ENCODE data around the gene SYT9.
"Not testable (repeated sequence)": the region's sequence is repeated elsewhere in the genome, so short reads cannot be mapped to it uniquely, and the experiment has no call there.

The SYT9 gene

DNA sequence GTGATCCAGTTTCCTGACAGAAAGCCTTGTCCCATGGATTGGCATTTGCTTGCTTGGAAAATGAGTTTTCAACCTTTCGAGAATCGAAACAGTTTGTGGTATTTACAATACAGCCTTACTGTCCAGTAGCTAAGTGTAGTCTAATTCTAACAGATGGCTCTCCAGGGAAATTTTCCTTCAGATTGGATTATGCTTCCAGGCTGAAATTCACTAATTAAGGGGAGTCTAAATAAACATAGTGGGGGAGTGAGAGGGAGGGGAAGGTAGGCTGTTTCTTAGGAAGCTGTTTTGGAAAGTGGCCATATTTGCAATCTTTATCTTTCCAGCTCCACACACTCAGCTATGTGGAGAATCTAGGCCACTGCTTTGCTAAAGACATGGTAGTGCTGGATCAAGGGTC lies 81.3 kb downstream of the SYT9 start:
- TF ChIP-seq, protein P1, sequence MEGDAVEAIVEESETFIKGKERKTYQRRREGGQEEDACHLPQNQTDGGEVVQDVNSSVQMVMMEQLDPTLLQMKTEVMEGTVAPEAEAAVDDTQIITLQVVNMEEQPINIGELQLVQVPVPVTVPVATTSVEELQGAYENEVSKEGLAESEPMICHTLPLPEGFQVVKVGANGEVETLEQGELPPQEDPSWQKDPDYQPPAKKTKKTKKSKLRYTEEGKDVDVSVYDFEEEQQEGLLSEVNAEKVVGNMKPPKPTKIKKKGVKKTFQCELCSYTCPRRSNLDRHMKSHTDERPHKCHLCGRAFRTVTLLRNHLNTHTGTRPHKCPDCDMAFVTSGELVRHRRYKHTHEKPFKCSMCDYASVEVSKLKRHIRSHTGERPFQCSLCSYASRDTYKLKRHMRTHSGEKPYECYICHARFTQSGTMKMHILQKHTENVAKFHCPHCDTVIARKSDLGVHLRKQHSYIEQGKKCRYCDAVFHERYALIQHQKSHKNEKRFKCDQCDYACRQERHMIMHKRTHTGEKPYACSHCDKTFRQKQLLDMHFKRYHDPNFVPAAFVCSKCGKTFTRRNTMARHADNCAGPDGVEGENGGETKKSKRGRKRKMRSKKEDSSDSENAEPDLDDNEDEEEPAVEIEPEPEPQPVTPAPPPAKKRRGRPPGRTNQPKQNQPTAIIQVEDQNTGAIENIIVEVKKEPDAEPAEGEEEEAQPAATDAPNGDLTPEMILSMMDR (IDR thresholded peaks at IDR 0.05; ENCODE audit: low read depth, low read length): no peak
- DNase-seq (ENCODE audit: low read depth): no peak
- H3K4me3 ChIP-seq (ENCODE audit: low read depth, low read length): no peak overlapping the region

DNA sequence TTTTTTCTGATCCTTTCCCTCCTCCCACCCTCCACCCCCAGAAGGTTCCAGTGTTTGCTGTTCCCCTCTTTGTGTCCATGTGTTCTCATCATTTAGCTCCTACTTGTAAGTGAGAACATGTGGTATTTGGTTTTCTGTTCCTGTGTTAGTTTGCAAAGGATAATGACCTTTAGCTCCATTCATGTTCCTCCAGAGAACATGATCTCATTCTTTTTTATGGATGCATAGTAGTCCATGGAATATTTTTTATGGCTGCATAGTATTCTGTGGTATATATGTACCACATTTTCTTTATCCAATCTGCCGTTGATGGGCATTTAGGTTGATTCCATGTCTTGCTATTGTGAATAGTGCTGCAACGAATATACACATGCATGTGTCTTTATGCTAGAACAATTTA lies 83.7 kb downstream of the SYT9 start:
- DNase-seq (ENCODE audit: low read depth); H3K4me3 ChIP-seq (ENCODE audit: low read depth, low read length): not testable (repeated sequence)

- H3K4me3 ChIP-seq (ENCODE audit: low read depth, low read length): no peak overlapping the region
- DNase-seq (ENCODE audit: low read depth): no peak
- TF ChIP-seq MAX (IDR thresholded peaks at IDR 0.05; ENCODE audit: low read depth, low read length) (no peak), MYC (IDR thresholded peaks at IDR 0.05; ENCODE audit: low read depth, low read length) (no peak), POLR2A (IDR thresholded peaks at IDR 0.05; ENCODE audit: extremely low read depth, insufficient read length) (no peak)
- TF ChIP-seq, protein P1 (IDR thresholded peaks at IDR 0.05; ENCODE audit: low read depth, low read length): no peak
Observed at GRCh38 chr11:7341551-7341950, 89.8 kb downstream of the SYT9 start.

DNA sequence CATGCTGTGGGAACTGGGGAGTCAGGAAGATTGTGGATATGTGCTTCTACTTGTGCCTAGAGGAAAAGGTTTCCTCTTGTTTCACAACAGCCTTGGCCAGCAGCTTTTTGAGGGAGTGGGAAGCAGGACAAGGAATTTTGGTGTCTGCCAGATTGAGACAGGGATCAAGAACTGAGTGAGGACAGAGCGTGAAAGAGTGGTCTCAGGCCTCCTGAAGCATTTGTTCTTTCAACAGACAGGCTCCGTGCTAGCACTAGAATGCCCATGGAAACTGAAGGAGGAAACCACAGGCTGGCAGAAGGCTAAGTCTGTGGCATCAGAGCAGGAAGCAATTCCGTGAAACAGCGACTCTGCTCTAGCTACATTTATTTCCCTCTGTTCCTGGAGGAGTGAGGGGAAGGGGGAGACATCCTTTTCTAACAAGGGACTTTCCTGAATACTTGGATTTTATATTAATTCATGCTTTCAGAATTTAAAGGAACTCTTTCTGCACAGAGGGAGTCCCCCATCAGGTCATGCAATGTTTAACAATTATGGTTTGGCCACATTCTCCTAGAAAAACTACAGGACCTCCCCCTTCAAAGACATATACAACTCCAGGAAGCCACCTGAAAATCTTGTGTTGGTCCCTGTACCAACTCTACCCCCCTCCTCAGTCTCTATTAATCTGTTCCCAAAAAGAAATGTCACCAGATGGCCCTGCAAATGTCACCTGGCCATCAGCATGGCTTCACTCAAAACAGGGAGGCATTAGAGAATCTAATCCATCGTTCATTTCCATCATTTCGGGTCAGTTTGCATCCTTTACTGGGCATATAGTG lies 96.1 kb downstream of the SYT9 start:
- DNase-seq (ENCODE audit: low read depth): no peak

GRCh38 chr11:7348432-7349304 lies 97.0 kb downstream of the SYT9 start:
- H3K4me3 ChIP-seq (ENCODE audit: low read depth, low read length): no peak overlapping the region
- no peak for DNase-seq (ENCODE audit: low read depth)
- TF ChIP-seq POLR2A (IDR thresholded peaks at IDR 0.05; ENCODE audit: extremely low read depth, insufficient read length): no peak
- TF ChIP-seq MAX (IDR thresholded peaks at IDR 0.05; ENCODE audit: low read depth, low read length): no peak
- no peak for TF ChIP-seq MYC (IDR thresholded peaks at IDR 0.05; ENCODE audit: low read depth, low read length)
- TF ChIP-seq, protein P1 (IDR thresholded peaks at IDR 0.05; ENCODE audit: low read depth, low read length): no peak

More for the DNA sequence above, 96.1 kb downstream of the SYT9 start:
- H3K4me3 ChIP-seq (ENCODE audit: low read depth, low read length): no peak overlapping the region
- TF ChIP-seq, protein P1 (IDR thresholded peaks at IDR 0.05; ENCODE audit: low read depth, low read length): no peak
- TF ChIP-seq POLR2A (IDR thresholded peaks at IDR 0.05; ENCODE audit: extremely low read depth, insufficient read length) (no peak), MAX (IDR thresholded peaks at IDR 0.05; ENCODE audit: low read depth, low read length) (no peak)

GRCh38 chr11:7351228-7351627 lies 99.5 kb downstream of the SYT9 start:
- no peak overlapping the region for H3K4me3 ChIP-seq (ENCODE audit: low read depth, low read length)
- DNase-seq (ENCODE audit: low read depth): no peak
- TF ChIP-seq, protein P1 (IDR thresholded peaks at IDR 0.05; ENCODE audit: low read depth, low read length): no peak
- TF ChIP-seq MYC (IDR thresholded peaks at IDR 0.05; ENCODE audit: low read depth, low read length) (no peak), POLR2A (IDR thresholded peaks at IDR 0.05; ENCODE audit: extremely low read depth, insufficient read length) (no peak), MAX (IDR thresholded peaks at IDR 0.05; ENCODE audit: low read depth, low read length) (no peak)
